Fibroblast of peridontal ligament (primary cell): ENCODE data around the gene SLC36A3.

Experiments used
- DNase-seq: peaks from one replicate; pipeline ENCODE4 v3.0.0-alpha.2; 2010; ENCODE audit errors: extremely low read depth

Gene SLC36A3

DNA sequence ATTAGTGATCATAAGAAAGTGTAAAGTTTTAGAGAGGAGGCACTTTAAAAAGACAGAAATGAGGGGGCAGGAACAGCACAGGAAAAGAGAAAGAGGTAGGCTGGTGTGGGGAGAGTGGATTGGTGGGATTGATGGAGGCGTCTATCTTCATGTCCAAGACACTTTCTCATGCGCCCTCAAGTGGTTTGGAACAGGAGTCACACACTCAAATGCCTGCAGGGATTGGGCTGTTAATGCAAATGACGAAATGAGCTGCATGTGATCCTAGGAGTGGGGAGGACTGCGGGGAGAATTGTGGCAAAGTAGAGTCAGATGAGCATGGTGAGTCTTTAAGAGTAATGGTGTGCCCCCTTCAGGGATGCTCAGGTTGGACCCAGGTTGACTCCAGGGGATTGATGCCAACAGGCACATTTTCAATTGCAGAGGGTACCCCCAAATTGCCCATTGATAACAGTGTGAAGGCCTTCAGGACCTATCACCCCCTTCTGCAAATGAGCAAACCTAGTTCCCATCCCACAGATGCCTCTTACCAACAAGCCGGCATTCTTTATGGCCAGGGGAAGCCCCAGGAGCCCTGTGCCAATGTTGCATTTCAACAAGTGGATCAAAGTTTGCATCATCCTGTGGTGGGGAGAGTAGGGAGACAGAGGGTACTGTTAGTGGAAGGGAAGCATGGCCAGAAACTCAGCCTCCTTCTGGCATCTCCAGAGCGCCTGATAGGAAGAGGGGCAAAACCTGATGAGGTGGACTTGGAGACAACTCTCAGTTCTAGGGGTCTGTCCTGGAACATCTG lies 5.3 kb downstream of the SLC36A3 start:
- peak; percentile 60 for DNase-seq

DNA sequence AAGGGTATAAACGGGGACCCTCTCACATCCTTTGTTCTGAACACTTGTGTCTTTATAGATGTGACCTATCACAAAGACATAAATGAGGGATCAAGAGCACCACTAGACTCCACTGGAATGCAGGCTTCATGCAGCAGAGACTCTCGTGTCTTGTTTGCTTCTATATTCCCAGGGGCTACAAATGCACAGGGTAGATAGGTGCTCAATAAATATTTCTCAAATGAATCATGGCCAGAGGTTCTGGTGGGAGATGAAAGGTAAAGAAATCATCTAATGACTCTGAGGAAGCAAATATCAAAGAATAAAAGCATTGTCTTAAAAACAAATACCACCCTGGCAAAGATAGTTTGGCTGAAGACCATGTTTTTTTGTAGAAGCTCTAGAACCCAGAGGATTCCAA lies 6.6 kb downstream of the SLC36A3 start:
- DNase-seq: no peak

DNA sequence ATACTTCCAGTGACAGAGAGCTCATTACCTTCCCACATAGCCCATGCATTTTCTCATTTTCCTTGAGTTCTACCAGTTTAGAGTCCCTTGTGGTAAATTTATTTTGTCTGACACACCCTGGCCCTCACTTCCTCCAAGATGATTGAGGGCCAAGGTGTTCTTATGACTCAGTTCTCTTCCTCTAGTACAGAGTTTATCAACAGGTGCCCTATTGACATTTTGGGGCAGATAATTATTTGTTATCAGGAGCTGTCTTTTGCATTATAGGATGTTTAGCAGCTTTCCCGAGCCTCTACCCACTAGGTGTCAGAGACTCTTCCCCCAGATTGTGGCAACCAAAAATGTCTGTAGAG lies 7.1 kb downstream of the SLC36A3 start:
- DNase-seq: no peak

DNA sequence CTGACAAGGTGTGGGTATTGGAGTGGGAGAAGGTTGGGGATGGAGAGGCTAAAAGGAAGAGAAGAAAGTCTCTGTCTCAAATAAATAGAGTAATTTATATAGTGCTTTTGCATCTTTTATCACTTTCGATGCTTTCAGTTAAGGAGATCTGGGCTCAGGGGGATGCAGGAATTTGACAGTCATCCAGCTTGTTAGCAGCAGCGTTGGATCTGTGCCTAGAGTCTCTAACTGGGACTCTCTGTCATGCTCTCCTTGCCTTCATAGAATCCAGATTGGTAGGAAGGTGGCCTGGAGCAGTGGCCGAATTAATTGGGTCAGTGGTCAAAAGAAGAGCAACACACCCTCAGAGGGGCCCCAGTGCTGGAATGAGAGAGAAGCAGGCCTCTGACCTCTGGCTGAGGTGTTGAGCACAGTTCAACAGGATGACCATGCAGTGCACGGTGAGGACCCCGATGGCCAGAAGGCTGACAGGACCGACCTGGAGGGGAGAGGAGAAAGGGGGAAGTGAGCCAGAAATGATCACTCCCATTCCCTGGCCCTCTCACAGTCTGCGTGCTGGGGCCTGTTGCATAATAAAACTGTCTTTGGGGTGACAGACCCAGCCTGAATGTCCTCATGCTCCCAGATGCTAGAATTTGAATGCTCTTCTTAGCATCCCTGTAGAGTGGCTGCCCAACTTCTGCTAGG lies 7.6 kb downstream of the SLC36A3 start:
- no peak for DNase-seq

DNA sequence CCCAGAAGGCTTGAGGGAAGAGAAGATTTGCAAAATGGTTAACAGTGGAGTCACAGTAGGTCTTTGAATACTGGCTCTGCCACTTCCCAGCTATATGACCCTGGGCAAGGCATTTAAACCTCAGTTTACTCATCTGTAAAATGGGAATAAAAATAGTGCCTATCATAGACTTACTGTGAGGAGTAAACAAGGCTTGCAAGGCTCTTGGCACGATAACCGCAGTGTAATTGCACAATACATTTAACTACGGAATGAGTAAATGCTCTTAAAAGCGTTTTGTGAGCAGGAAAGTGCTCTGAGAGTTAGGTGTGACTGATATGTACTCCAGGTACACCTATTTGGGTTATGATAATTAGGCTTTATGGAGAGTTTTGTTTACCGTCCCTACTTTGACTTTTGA lies 8.4 kb downstream of the SLC36A3 start:
- no peak for DNase-seq

DNA sequence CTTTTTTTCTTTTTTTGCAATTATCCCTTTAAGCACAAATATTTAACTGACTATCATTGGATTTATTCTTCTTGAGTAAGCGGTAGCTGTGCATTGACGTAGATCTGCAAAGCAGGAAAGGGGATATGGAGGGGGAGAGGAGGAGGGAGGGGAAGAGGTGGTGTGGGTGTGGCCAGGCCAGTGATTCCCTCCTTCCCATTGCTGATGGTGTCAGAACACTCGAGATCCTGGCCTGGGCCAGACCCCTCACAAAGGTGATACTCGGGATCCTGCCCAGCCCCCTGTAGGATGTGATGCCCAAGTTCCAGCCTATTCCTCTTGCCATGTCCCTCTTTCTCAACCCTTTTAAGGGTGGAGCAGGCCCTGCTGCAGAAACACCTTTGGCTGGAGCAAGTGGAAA lies 9.9 kb downstream of the SLC36A3 start:
- no peak for DNase-seq

DNA sequence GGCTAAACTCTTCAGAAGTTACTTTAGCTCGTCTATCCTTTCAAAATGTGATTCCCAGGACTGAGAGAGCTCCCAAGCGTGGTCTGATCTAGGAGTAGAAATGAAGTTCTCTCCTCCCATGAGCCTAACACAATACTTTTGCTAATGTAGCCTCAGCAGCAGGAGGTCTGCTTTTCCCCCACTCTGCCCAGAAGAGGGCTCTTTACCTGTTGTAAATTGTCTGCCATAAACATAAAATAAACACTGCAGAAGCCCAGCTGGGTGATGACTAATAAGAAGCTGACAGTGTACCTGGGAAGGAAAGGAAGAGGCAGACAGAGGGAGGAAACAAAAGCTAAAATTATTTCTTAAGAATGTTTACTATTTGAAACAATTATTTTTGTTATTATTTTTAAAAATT lies 15.4 kb downstream of the SLC36A3 start:
- DNase-seq: no peak

DNA sequence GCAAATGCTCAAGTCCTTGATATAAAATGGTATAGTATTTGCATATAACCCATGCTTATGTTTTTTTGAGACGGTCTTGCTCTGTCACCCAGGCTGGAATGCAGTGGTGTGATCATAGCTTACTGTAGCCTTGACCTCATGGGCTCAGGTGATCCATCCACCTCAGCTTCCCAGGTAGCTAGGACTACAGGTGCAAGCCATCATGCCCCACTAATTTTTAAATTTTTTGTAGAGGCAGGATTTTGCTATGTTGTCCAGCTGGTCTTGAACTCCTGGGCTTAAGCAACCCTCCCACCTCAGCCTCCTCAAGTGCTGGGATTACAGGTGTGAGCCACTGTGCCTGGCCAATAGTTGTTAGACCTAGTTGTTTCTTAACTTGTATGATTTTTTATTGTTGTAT lies 17.3 kb downstream of the SLC36A3 start:
- DNase-seq: no peak

DNA sequence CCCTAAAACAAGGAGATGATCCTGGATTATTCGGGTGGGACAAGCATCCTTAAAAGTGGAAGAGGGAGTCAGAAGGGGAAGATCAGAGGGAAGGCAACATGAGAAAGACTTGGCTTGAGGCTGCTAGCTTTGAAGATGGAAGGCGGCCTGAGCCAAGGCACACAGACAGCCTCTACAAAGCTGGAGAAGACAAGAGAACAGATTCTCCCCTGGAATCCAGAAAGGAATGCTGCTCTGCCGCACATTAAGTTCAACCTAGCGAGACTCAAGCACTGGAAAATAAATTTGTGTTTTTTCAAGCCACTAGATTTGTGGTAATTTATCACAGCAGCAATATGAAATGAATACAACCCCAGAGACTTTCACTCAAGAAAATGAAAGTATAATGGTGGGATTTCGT lies 17.9 kb downstream of the SLC36A3 start:
- no peak for DNase-seq

DNA sequence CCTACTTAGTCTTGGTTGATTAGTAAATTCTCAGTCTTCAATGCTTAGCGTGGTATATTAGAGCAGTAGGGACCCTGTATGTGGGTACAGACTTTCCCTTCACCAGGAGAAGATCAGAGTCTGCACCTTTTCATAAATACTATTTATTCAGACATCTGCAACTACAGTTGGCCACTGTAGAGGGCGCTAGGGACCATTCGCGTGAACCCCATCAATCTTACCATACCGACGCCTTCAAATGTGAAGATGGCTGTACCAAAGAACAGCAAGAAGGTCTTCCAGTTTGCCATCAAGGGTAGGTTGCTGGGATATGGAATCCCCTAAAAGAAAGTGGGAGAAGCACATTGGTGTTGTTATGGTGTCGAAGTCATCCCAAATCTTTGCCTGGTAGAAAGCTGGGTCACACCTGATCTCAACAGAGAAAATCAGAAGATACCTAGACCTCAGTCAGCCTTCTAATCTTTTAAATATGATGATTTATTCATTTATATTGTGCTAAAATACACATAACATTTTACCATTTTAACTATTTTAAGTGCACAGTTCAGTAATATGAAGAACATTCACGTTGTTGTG lies 19.1 kb downstream of the SLC36A3 start:
- DNase-seq: no peak

DNA sequence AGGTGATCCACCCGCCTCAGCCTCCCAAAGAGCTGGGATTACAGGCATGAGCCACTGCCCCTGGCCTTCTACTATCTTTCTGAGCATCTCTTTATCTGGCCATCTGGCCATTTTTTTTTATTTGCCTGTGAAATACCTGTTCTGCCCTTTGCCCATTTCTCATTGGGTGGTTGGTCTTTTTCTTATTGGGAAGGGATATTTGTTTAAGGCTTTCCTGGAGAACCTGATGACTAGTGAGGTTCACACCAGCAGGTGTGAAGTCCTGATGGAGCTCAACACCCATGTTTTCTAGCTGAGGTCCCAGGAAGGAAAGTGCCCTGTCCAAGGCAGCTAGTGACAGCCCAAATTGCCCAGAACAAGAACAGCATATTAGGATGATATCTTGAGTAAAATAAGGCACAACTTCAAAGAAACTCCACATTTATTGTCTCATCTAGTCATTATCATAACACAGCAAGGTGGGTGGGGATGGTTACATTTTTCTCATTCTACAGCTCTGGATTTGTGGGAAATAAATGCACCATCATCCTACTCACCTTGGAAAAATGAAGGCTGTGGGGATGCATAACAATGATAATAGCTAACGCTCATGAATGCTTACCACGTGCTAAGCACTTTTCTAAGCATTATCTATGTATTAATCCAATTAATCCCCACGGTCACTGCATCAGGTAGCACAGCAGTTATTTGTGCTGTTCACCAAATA lies 20.3 kb downstream of the SLC36A3 start:
- no peak for DNase-seq

DNA sequence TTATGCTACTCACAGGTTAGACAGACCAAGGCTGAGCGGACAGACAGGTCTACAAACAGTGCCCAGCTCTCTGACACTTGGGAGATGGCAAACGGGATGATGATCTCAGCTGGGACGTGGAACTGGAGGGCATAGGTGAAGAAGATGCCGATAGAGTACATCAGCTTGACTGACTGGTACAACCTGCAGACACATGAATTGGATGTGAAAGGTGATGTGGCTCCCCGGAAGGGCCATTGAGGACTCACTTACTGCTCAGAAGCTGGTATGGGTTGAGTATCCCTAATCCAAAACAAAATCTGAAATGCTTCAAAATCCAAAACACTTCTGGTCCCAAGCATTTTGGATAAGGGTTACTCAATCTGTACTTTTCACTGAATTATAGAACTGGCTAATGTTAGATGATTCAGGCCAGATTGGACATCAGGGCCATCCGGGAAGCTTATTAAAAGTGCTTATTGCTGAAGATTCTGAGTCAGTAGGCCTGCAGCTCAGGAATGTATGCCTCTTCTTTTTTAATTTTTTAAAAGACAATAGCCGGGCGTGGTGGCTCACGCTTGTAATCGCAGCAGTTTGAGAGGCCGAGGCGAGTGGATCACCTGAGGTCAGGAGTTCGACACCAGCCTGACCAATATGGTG lies 22.4 kb downstream of the SLC36A3 start:
- no peak for DNase-seq

DNA sequence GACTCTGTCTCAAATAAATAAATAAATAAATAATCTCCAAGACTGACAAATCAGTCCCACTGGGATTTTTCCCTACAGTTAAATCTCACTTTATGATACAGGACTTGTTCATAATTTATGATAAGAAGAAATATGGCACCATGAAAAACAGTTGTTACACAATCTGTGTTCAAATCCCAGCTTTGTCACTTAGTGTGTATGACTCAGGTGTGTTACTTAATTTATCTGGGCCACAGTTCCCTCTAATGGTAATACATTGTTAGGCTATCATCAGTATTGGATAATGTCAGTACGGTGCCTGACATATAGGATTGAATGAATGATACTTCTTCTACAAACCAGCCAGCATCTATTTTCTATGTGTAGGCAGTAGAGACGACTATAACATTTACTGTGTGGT lies 23.1 kb downstream of the SLC36A3 start:
- no peak for DNase-seq

DNA sequence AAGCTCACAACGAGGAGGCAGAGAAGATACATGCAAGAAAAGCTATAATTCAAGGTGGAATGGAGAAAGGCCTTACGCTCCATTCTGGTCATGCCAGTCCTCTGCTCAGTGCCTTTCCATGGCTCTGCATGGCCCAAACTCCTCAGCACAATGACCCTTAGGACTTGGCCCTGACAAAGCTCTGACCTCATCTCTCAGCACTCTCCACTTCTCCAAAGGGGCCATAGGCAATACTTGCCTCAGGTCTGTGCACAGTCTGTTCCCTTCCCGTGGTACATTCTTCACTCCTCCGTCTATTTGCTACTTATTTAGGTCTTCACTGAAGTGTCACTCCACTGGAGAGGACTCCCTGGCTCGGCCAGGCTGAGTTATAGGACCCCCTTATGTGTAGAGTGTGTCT lies 24.7 kb downstream of the SLC36A3 start:
- DNase-seq: no peak

DNA sequence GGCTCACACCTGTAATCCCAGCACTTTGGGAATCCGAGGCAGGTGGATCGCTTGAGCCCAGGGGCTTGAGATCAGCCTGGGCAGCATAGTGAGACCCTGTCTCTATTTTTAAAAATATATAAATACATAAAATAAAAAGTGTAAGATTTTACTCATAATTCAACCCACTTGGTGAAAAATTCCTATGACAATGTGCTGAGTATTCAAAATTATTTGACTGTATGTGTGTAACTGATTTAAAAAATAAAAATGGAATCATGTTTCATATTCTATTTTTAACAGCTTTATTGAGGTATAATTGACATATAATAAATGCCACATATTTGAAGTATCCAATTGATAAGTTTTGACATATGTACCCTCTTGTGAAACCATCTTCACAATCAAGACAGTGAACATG lies 27.8 kb downstream of the SLC36A3 start:
- no peak for DNase-seq

DNA sequence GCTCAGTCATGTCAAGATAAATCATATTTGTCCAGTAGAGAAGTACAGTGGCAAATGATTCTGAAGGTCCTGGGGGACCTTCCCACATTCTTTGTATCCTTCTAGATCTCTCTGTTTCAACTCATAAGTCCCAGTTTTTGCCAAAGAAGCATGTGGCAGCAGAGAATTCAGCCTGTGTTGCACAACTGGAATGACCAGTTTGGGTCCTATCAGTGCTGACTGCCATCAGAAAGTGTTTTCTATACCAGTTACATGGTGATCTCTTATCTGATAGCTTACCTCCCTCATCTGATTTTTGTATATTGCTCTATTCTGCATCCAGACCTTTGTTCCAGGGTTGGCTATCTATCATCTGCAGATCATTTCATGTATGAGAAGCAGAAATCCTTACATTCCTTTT lies 28.9 kb downstream of the SLC36A3 start:
- DNase-seq: no peak

DNA sequence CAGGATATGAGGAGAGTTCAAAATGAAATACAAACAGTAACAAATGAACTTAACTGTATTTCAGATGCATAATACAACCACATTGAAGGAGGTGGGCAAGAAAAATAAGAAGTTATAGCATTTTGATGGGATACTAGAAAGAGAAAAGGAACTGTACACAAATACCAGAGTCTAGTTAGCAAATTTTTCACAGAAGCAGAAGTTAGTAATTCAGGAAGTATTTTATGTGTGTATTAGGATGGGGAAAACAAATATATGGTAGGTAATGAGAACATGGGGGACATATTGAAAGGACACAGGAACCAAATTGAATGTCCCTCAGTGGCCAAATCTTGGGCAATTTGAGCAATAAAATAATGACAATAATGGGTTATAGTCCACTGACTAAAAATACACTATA lies 32.2 kb downstream of the SLC36A3 start:
- DNase-seq: no peak

DNA sequence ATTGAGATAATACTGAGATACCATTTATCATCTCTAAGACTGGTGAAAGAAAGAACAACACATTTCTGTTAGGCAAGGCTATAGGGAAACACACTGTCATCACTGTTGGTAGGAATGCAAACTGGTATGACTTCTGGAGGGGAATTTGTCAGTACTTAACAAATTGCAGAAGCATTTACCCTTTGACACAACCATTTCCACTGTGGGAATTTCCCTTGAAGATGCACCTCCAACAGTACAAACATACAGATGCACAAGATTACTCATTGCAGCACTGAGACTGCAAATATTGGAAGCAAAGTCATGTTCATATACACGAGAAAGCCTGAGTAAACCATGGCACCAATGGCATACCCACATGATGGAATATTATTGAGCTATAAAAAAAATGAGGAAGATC lies 33.0 kb downstream of the SLC36A3 start:
- DNase-seq: no peak

DNA sequence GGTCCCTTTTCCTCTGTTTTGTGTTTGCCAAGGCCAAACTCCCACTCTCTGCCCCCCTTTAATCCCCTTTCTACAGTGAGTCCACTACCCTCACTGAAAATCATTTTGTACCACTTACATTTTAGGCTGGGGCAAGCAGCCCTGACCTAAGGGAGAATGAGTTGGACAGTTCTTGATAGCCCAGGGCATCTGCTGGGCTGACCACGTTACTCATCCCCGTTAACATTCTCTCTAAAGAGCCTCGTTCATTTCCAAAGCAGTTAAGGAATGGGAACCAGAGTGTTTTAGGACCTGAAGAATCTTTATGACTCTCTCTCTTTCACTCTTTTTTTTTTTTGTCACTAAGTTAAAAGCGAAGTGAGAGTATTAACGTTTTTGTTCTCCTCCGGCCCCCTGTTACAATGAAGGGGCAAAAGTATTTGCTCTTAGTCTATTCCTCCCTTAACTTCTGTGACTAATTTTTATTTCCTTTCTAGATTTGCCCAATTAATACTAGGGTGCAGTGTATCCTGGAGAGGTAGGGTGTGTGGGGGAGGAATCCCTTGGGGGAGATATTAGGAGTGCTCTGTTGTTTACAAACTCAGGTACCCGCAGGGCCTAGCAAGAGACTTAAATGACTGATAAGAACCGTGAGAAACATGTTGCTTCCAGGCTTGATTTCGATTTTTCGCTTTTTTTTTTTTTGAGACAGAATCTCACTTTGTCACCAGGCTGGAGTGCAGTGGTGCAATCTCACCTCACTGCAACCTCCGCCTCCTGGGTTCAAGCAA lies 35.9 kb downstream of the SLC36A3 start:
- no peak for DNase-seq

DNA sequence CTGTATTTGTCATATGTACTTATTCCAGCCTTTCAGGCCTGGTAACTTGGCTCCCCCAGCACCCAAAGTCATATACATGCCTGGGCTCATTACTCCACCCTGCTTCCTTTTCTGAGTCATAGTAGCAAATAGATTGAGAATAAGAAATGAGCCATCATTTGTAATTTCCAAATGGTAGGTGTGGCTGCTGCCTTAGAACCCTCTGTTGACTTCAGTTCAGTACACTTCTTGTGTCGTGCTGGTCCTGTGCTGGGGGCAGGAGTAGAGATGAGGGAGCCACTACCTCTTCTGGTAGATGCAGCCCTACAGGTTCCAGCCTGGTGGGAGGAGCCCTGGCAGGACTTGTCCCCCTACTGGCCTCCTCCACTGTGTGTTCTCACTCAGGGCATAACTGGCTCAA lies 39.5 kb downstream of the SLC36A3 start:
- DNase-seq: peak; percentile 45

DNA sequence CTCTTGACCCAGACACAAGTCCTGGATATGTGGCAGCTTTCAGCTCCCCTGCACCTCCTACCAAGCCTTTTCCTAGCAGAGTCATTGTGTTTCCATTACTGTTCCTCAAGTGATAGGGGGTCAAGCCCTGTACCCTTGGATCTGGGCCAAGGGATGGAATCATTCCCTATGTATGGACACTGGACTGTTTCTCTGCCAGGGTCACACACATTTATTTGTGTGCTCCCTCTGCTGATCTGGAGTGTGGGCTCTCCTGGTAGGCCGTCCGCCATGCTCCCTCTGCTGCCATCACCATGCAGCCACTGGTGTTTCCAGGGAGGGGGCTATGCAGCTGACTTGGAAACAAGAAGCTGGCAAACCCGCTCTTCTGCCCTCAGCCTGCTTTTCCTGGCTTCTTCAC lies 41.0 kb downstream of the SLC36A3 start:
- DNase-seq: no peak
